Head of caudate nucleus (tissue), 42 donors: Measurements from ENCODE around the gene GABRB3.
A peak's percentile ranks its signal among the peaks of the same experiment; 100 is the strongest.

Experiments
- DNase-seq, 42 donors: peaks; one replicate each; pipeline versions ENCODE4 v3.0.0 to v3.0.0-alpha.2; 2020 to 2021; ENCODE audit warnings: mixed read lengths in 7 of 42
- intact Hi-C: fragments of 100-400 bp; cut with DNase I; formaldehyde crosslinking; loops from one replicate; pipeline ENCODE4 v1.15.0; 2022

Gene GABRB3

GRCh38 chr15:26590676-26591075 is 182.2 kb downstream of the GABRB3 start:
- peak in 2 of 42 donors; percentile 11 to 15 for DNase-seq
- intact Hi-C loops: no loop called here

DNA sequence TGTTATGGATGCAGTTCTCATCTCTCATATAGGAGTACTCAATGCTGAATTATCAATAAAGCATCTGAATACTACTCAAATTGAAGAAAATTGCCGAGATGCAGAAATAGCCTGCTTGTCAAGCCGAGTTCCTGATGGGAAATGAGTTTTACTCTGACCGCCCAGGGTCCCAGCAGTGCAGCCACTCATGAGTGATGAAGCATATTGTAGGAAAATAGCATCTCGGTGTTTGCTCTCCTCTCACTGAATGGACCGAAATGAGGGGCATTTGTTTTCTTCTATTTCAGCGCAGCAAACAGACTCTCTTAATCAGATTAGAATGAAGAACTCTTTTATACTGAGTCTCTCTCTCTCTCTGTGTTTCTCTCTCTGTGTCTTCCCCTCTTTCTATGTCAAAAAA is 190.0 kb downstream of the GABRB3 start:
- intact Hi-C loops: no loop called here
- no peak for DNase-seq

- intact Hi-C loops: no loop called here
- no peak for DNase-seq
These were observed 191.9 kb downstream of the GABRB3 start for GRCh38 chr15:26580943-26581342.

DNA sequence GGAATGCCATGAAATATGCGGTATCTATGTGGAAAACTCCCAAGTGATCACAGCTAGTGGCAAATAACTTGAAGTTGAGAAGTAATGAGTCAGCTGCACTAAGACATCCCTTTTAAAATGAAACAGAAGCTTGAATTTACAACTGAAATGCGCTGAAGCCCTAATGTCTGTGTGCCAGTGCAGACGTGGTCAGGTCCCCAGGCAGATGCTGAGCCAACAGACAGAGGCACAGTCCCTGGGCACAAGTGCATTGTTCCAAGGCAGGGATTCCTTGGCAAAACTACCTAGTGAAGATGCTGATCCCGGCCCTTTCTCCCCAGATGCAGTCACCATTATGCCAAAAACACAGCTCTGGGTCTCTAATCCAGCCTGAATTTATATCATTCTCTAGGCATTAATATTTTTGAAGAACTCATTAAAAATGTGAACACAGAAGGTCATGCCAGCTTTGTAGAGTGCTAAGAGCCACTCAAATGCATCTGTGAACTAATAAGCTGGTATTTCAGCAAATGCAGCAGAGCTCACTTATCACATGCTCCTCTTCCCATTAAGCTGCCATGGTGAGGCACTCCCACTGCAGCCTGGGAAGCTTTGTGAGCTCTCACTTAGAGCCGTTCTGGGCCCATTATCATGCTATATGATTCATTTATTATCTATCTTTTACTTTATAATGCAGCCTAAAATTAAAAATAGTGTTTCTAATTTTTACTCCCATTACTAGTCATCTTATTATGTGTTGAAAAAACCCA is 200.1 kb downstream of the GABRB3 start:
- intact Hi-C loops: no loop called here
- peak in 37 of 42 donors; percentile 14 to 85 (median 47) for DNase-seq

DNA sequence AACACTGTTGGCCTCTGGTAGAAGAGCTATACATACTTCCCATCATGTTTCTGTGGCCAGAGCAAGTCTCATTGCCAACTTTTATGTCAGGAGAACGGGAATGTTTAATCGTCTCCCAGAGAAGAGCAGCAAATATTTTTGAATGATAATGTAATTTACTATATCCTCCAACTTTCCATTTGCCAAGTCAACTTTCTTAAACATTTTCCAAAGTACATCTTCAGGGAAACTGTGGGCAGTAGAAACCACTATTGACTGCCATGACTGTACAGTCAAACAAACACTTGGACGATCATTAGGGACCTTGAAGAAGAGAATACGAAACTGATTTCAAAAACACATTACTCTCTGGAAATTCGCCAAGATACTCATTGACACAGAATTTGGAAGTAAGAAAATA is 201.5 kb downstream of the GABRB3 start:
- intact Hi-C loops: no loop called here
- DNase-seq: peak in 1 of 42 donors; percentile 2

- DNase-seq: no peak
- intact Hi-C loops: no loop called here
These were observed 207.3 kb downstream of the GABRB3 start for GRCh38 chr15:26565542-26565941.

DNA sequence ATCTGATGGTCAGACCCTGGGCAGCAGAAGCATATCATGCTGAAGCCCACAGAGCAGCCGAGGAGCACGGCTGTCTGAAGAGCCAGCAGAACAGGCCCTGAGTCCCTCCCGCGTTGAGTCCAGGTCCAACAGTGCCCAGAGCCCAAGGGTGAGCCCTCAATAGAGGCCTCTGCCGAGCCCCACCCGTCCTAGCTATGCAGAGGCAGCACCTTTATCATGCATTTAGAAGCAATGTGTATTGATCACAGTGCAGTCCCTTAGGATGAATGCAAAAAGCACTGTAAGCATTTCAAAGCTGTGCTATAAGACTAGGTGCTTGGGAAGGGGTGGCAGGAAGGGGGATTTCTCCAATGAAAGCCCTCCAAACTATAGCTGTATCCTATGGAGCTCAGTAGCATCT is 208.5 kb downstream of the GABRB3 start:
- intact Hi-C loops: no loop called here
- no peak for DNase-seq

DNA sequence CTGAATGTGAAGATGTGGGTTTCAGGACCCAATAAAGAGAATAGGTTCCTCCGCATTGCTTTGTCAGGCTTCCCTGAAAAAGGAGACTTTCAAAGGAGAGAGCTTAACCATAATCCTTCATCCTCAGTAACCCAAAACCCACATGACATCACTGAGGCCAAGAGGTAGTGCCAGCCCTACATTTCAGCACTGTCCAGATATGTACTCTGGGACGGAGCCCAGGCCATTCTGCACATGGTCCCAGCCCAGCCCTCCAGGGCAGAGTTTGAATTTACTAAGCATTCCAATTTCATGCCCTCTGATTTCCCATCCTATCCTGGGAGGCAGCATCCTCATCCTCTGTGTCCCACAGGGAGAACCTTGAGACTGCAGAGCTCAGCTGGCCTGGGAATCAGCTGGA is 210.5 kb downstream of the GABRB3 start:
- intact Hi-C loops: no loop called here
- DNase-seq: no peak

GRCh38 chr15:26561896-26562295 is 211.0 kb downstream of the GABRB3 start:
- intact Hi-C loops: no loop called here
- peak in 8 of 42 donors; percentile 7 to 54 (median 26) for DNase-seq

DNA sequence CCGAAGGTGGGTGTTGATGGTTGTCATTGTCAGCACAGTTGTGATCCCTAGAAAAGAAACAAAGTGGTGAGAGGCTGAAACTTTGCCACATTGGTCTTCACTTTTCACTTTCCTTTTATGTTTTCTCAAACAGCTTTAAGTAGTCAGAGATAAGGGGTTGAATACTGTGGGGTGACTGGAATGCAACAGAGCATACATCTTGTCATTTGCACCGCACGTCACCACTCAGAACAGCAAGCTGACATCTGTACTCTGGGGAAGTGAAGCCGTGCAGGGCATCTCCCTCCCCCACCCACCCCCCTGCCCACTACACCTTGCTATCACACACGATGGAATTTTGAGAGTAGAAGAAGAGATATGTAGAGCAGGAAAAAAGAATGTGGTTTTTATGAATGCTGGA is 211.7 kb downstream of the GABRB3 start:
- DNase-seq: no peak
- intact Hi-C loops: no loop called here

DNA sequence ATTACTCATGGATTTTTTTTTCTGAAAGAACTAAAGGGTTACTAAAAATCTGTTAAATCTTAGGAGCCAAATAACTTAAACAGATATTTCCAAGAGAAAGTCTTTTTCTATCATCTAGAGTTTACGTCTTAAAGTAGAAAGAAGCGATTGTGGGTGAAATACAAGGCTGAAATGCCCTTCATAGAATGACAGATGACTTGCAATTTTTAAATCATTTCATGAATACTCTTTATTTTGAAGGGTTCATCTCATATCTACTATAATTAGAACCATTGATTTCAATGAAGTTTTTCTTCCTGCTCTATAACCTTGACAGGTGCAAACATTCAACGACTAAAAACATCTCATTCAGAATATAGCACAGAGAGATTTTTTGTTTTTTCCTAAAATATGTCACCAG is 217.0 kb downstream of the GABRB3 start:
- intact Hi-C loops: no loop called here

DNA sequence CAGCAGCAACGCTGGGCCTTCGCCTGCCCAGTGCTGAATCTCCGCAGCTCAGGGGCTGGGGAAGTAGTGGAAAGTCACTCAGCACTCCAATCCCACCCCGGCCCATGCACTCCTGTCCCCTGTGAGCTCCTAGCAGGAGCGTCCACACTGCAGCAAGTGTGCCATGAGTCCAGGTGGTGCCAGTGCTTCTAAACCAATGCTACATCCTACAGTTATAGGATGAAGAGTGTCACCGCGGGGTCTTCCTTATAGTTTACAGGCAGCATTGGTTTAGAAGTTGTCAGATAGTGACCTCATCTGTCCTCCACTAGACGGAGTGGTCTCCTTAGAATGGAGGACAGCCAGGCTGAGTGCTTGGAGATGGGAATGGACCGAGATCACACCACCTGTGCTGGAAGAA is 221.4 kb downstream of the GABRB3 start:
- intact Hi-C loops: no loop called here
- DNase-seq: no peak

More for the DNA sequence above, 217.0 kb downstream of the GABRB3 start:
- DNase-seq: no peak

DNA sequence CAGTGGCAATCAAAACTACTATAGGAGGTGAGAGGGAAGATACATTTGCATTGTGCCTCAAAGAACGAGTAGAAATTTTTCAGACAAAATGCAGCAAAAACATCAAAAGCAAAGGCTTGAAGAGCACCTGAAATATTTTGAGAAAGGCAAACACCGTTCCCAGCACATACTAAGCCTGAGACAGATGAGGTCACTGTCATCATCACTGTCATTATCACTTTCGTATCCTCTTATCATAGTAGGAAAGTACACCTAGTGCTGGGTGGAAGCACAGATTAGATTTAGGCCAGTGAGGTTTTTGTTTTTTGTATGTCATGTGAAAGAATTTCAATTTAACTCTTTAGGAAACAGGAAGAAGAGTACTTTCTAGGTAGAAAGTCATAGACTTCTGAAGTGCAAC is 222.0 kb downstream of the GABRB3 start:
- intact Hi-C loops: no loop called here
- DNase-seq: no peak

- DNase-seq: peak in 2 of 42 donors; percentile 17 to 37
- intact Hi-C loops: no loop called here
These were observed 235.2 kb downstream of the GABRB3 start for GRCh38 chr15:26537663-26538062.

DNA sequence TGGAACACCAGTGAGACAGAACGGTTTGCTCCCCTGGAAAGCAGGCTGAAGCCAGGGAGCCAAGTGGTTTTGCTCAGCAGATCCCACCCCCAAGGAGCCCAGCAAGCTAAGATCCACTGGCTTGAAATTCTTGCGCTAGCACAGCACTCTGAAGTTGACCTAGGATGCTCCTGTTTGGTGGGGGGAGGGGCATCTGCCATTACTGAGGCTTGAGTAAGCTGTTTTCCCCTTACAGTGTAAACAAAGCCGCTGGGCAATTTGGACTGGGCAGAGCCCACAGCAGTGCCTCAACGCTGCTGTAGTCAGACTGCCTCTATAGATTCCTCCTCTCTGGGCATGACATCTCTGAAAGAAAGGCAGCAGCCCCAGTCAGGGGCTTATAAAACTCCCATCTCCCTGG is 241.4 kb downstream of the GABRB3 start:
- no peak for DNase-seq
- intact Hi-C loops: no loop called here

GRCh38 chr15:26525096-26525495 is 247.8 kb downstream of the GABRB3 start:
- intact Hi-C loops: no loop called here
- no peak for DNase-seq

GRCh38 chr15:26521691-26522198 is 251.1 kb downstream of the GABRB3 start:
- intact Hi-C loops: no loop called here
- DNase-seq: peak in 3 of 42 donors; percentile 11 to 40 (median 38)

DNA sequence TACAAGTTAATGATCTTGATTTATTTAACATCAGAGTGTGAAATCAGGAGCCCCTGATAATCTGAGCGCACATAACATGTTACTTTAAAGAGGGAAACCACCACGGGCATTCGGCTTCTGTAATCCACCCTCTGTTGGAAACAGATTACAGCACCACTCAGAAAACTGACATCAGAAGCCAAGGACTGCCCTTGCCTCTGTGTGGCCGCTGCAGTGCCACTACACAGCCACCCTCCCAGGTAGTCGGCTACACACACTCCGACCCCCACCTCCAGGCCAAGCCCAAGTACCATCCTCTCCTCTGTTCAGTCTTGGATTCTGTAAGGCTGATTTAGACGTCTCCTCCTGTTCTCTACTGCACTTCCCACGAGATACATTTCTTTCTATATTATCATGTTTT is 251.7 kb downstream of the GABRB3 start:
- intact Hi-C loops: no loop called here
- no peak for DNase-seq

DNA sequence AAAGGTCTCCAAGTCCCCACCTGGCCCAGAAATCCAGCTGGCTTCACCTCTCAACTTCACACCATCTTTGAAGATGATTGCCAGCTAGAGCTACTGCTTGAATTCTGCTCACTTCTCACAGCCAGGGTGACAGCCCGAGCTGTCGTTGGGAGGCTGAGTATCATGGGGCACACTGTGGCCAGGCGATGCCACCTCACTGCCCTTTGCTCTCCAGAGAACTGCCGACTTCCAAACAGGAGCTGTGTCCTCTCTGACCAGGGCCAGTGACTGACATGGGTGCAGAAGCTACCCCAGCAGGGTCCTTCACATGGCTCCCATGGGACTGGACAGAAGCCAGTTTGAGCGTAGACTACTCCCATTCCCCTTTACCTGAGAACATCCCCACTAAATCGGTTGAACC is 254.0 kb downstream of the GABRB3 start:
- intact Hi-C loops: no loop called here
- DNase-seq: no peak

DNA sequence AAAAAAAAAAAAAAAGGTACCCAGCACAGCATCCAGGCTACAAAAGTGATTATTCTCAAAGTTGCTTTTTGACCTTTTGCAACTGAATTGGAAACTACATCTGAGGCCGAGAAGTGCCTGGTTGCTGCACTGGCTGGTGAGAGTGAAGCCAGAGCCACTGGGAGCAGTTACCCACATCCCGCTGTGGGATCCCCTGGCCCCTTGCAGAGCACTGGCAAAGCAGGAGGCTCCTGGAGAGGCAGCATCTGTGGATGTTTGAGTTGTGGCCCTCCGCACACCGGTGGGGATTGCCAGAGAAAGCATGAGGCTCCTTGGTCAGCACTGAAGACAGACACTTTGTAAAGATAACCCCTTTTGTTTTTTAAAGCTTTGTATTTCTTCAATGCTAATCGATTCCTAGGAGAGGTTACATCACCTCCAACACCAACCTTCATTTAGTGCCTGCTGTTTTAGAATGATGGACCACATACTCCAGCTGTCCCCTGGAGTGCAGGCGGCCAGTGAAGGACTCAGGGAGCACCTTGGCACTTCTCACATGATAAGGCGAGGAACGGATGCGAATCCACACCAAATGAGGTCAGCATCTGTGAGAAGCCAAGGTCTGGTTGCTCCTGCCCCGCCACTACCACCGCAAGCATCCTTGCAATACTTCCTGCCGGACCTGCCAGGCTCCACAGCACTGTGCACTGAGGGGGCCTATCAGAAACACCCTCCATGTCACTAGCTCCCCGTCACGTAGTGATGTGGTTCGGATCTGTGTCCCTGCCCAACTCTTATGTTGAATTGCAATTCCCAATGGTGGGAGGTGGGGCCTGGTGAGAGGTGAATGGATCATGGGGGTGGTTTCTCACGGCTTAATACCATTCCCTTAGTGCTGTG is 256.5 kb downstream of the GABRB3 start:
- intact Hi-C loops: no loop called here
- DNase-seq: no peak
